ENCODE measurements around the gene CLEC10A.

CLEC10A gene

GRCh38 chr17:7042501-7043181 lies 37.4 kb downstream of the CLEC10A start:
- TF ChIP-seq, protein P1, sequence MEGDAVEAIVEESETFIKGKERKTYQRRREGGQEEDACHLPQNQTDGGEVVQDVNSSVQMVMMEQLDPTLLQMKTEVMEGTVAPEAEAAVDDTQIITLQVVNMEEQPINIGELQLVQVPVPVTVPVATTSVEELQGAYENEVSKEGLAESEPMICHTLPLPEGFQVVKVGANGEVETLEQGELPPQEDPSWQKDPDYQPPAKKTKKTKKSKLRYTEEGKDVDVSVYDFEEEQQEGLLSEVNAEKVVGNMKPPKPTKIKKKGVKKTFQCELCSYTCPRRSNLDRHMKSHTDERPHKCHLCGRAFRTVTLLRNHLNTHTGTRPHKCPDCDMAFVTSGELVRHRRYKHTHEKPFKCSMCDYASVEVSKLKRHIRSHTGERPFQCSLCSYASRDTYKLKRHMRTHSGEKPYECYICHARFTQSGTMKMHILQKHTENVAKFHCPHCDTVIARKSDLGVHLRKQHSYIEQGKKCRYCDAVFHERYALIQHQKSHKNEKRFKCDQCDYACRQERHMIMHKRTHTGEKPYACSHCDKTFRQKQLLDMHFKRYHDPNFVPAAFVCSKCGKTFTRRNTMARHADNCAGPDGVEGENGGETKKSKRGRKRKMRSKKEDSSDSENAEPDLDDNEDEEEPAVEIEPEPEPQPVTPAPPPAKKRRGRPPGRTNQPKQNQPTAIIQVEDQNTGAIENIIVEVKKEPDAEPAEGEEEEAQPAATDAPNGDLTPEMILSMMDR (IDR thresholded peaks at IDR 0.05), result no peak
- Histone ChIP-seq H3K36me3 (ENCODE audit: control insufficient read depth, insufficient read depth, low read length) (no peaks in the 10 kb centered on the region), H3K4me2 (ENCODE audit: low read length) (peak overlapping the region; percentile 85), H3K27me3 (ENCODE audit: control insufficient read depth, insufficient read depth, low read length) (no peaks in the 10 kb centered on the region), H3K79me2 (no peaks in the 10 kb centered on the region), H2AFZ (peak overlapping the region; percentile 92), H3K27ac (peak overlapping the region; percentile 96), H3K9me3 (ENCODE audit: control insufficient read depth, low read length) (no peaks in the 10 kb centered on the region), H3K4me1 (peaks cover 29% of the 10 kb centered on the region), H3K9ac (peak overlapping the region; percentile 77), H3K4me3 (ENCODE audit: low read depth, low read length) (peak overlapping the region; percentile 66)

- peak overlapping the region; percentile 85 for H3K4me2 ChIP-seq (ENCODE audit: low read length)
- H3K4me1 ChIP-seq, result peaks cover 29% of the 10 kb centered on the region
- no peaks in the 10 kb centered on the region for H3K27me3 ChIP-seq (ENCODE audit: control insufficient read depth, insufficient read depth, low read length)
- H2AFZ ChIP-seq, result peak overlapping the region; percentile 92
- H3K9ac ChIP-seq, result peak overlapping the region; percentile 77
- H3K9me3 ChIP-seq (ENCODE audit: control insufficient read depth, low read length), result no peaks in the 10 kb centered on the region
- H3K79me2 ChIP-seq, result no peaks in the 10 kb centered on the region
- H3K27ac ChIP-seq, result peak overlapping the region; percentile 96
- TF ChIP-seq, protein P1 (IDR thresholded peaks at IDR 0.05), result no peak
- peak overlapping the region; percentile 66 for H3K4me3 ChIP-seq (ENCODE audit: low read depth, low read length)
- no peaks in the 10 kb centered on the region for H3K36me3 ChIP-seq (ENCODE audit: control insufficient read depth, insufficient read depth, low read length)
Measured at GRCh38 chr17:7041607-7042500, 38.2 kb downstream of the CLEC10A start.

- Histone ChIP-seq H3K9ac (no peak overlapping the region), H3K4me1 (peaks cover 25% of the 10 kb centered on the region), H3K27me3 (ENCODE audit: control insufficient read depth, insufficient read depth, low read length) (no peaks in the 10 kb centered on the region), H3K36me3 (ENCODE audit: control insufficient read depth, insufficient read depth, low read length) (no peaks in the 10 kb centered on the region), H3K27ac (peak overlapping the region; percentile 51), H3K79me2 (no peaks in the 10 kb centered on the region), H2AFZ (no peak overlapping the region), H3K9me3 (ENCODE audit: control insufficient read depth, low read length) (no peaks in the 10 kb centered on the region), H3K4me2 (ENCODE audit: low read length) (no peak overlapping the region), H3K4me3 (ENCODE audit: low read depth, low read length) (no peak overlapping the region)
- TF ChIP-seq, protein P1 (IDR thresholded peaks at IDR 0.05), result no peak
Measured at GRCh38 chr17:7039832-7040231, 40.2 kb downstream of the CLEC10A start.

DNA sequence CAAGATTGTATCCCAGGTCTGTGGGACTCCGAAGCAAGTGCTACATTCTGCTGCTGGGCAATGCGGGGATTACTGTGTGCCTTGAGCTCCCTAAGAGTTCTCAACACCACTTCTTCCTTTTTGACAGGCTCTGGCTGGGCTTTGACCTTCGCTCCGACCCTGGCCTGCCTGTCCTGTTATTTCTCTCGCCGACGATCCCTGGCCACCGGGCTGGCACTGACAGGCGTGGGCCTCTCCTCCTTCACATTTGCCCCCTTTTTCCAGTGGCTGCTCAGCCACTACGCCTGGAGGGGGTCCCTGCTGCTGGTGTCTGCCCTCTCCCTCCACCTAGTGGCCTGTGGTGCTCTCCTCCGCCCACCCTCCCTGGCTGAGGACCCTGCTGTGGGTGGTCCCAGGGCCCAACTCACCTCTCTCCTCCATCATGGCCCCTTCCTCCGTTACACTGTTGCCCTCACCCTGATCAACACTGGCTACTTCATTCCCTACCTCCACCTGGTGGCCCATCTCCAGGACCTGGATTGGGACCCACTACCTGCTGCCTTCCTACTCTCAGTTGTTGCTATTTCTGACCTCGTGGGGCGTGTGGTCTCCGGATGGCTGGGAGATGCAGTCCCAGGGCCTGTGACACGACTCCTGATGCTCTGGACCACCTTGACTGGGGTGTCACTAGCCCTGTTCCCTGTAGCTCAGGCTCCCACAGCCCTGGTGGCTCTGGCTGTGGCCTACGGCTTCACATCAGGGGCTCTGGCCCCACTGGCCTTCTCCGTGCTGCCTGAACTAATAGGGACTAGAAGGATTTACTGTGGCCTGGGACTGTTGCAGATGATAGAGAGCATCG lies 41.8 kb downstream of the CLEC10A start:
- Histone ChIP-seq H3K4me3 (ENCODE audit: low read depth, low read length) (peak overlapping the region; percentile 3), H2AFZ (no peak overlapping the region), H3K27ac (no peak overlapping the region), H3K27me3 (ENCODE audit: control insufficient read depth, insufficient read depth, low read length) (no peaks in the 10 kb centered on the region), H3K4me2 (ENCODE audit: low read length) (peak overlapping the region; percentile 38), H3K4me1 (peaks cover 23% of the 10 kb centered on the region), H3K36me3 (ENCODE audit: control insufficient read depth, insufficient read depth, low read length) (no peaks in the 10 kb centered on the region), H3K9ac (no peak overlapping the region), H3K9me3 (ENCODE audit: control insufficient read depth, low read length) (no peaks in the 10 kb centered on the region), H3K79me2 (no peaks in the 10 kb centered on the region)
- TF ChIP-seq, protein P1 (IDR thresholded peaks at IDR 0.05), result no peak

Data from parathyroid adenoma (tissue), 2 donors.